HG03460 (cell line): Measurements from ENCODE around the gene REEP6.
"Not testable (repeated sequence)": the region's sequence is repeated elsewhere in the genome, so short reads cannot be mapped to it uniquely, and the experiment has no call there.

ENCODE experiments used
- ATAC-seq: cut with Tn5 transposase; IDR thresholded peaks from one replicate; pipeline ENCODE4 v1.9.1; 2021; ENCODE audit not compliant: unreplicated experiment

The REEP6 gene

GRCh38 chr19:1505991-1506881 is 15.3 kb downstream of the REEP6 start:
- no peak for ATAC-seq

- no peak for ATAC-seq
Measured at GRCh38 chr19:1507192-1507660, 16.2 kb downstream of the REEP6 start.

GRCh38 chr19:1507763-1508506 is 17.0 kb downstream of the REEP6 start:
- peak; percentile 63 for ATAC-seq

GRCh38 chr19:1508507-1508856 is 17.5 kb downstream of the REEP6 start:
- no peak for ATAC-seq

- ATAC-seq = no peak
Measured at GRCh38 chr19:1509602-1510441, 18.8 kb downstream of the REEP6 start.

GRCh38 chr19:1510442-1510806 is 19.4 kb downstream of the REEP6 start:
- ATAC-seq = no peak

GRCh38 chr19:1510807-1511206 is 19.8 kb downstream of the REEP6 start:
- no peak for ATAC-seq

GRCh38 chr19:1511318-1512317 is 20.6 kb downstream of the REEP6 start:
- ATAC-seq = no peak

GRCh38 chr19:1512671-1513498 is 21.9 kb downstream of the REEP6 start, which contains the start of gene ADAMTSL5:
ADAMTSL5 (minus strand) TSS chr19:1513019; CDS start chr19:1510943, 2,076 bp downstream.
- no peak for ATAC-seq

- no peak for ATAC-seq
Measured at GRCh38 chr19:1513499-1514294, 22.7 kb downstream of the REEP6 start.

- ATAC-seq = no peak
Measured at GRCh38 chr19:1514295-1514661, 23.3 kb downstream of the REEP6 start.

- ATAC-seq = no peak
Measured at GRCh38 chr19:1514986-1515721, 24.2 kb downstream of the REEP6 start.

GRCh38 chr19:1516395-1516753 is 25.4 kb downstream of the REEP6 start:
- no peak for ATAC-seq

GRCh38 chr19:1518471-1518870 is 27.5 kb downstream of the REEP6 start:
- no peak for ATAC-seq

GRCh38 chr19:1519802-1520201 is 28.8 kb downstream of the REEP6 start:
- not testable (repeated sequence) for ATAC-seq

GRCh38 chr19:1520203-1520780 is 29.3 kb downstream of the REEP6 start:
- no peak for ATAC-seq

GRCh38 chr19:1521636-1522035 is 30.7 kb downstream of the REEP6 start:
- no peak for ATAC-seq
